ENCODE data around the gene NTM. TPM values are rescaled to one million over a fixed set of nuclear protein-coding genes. Genes with fewer than 3 reads are reported as not detected.

The NTM gene
- total RNA-seq, 1 experiment from 2014 or later: not detected

GRCh38 chr11:131760091-131761061 is 390.0 kb downstream of the NTM start:
- H3K4me2 ChIP-seq (ENCODE audit: low read length): no peak overlapping the region
- no peaks in the 10 kb centered on the region for H3K9me2 ChIP-seq (ENCODE audit: insufficient read depth)
- BruUV-seq (replicated peaks): no TSS peak
- H3K9ac ChIP-seq (ENCODE audit: low read length): no peak overlapping the region
- H3K9me3 ChIP-seq (ENCODE audit: control insufficient read depth in 1 of 2, insufficient read depth in 1 of 2, low read depth in 1 of 2, low read length in 2 of 2): peaks cover 3 to 8% of the 10 kb centered on the region in 2 experiments; a peak in 2 of 4 replicates
- H3K27me3 ChIP-seq (ENCODE audit: insufficient read depth, low read length): no peaks in the 10 kb centered on the region
- no peak overlapping the region for H2AFZ ChIP-seq (ENCODE audit: low read depth, low read length, poor library complexity, severe bottlenecking)
- no peak for DNase-seq (ENCODE audit: low read depth, low spot score)
- no peak overlapping the region for H3K27ac ChIP-seq (ENCODE audit: low read depth, low read length)
- ChIA-PET CTCF (no interaction called here), RAD21 (ENCODE audit: low non-redundant PET in 1 of 2, low total read pairs in 2 of 2, uncharacterized antibody in 2 of 2, unreplicated experiment in 2 of 2) (no interaction called here), POLR2A (no interaction called here)
- TF ChIP-seq SRF (IDR thresholded peaks at IDR 0.05; ENCODE audit: low read depth) (no peak), CBX3 (IDR thresholded peaks at IDR 0.05; ENCODE audit: low read depth) (no peak), RAD21 (IDR thresholded peaks at IDR 0.05; ENCODE audit: low read depth) (no peak), EGR1 (IDR thresholded peaks at IDR 0.05; ENCODE audit: low read depth) (no peak), ZNF274 (IDR thresholded peaks at IDR 0.05; ENCODE audit: low read depth, low read length) (no peak), ELF1 (IDR thresholded peaks at IDR 0.05; ENCODE audit: borderline replicate concordance, low read depth) (no peak), SIN3A (IDR thresholded peaks at IDR 0.05; ENCODE audit: low read depth) (no peak), POLR2AphosphoS5 (IDR thresholded peaks at IDR 0.05; ENCODE audit: low read depth, low read length) (no peak), FOSL1 (IDR thresholded peaks at IDR 0.05; ENCODE audit: low read depth) (no peak), TCF7L2 (IDR thresholded peaks at IDR 0.05; ENCODE audit: borderline replicate concordance, extremely low read depth, insufficient read depth, insufficient read length) (no peak), CTCF (IDR thresholded peaks at IDR 0.05 in 2 of 3, conservative IDR thresholded peaks at IDR 0.05 in 1 of 3; ENCODE audit: borderline replicate concordance in 1 of 3, insufficient read depth in 1 of 3, low read depth in 2 of 3, low read length in 2 of 3) (no peak), EZH2phosphoT487 (IDR thresholded peaks at IDR 0.05; ENCODE audit: borderline replicate concordance) (no peak), JUND (IDR thresholded peaks at IDR 0.05) (no peak), ZFX (IDR thresholded peaks at IDR 0.05) (no peak), REST (IDR thresholded peaks at IDR 0.05; ENCODE audit: low read depth) (no peak), ATF3 (IDR thresholded peaks at IDR 0.05) (no peak), MAX (IDR thresholded peaks at IDR 0.05) (no peak)
- intact Hi-C loops (cut with micrococcal nuclease): no loop called here
- no peaks in the 10 kb centered on the region for H3K79me2 ChIP-seq (ENCODE audit: insufficient read depth, low read length)
- no peak for ATAC-seq
- no peak overlapping the region for H3K4me3 ChIP-seq (replicated peaks in 1 of 2; ENCODE audit: low read depth in 1 of 2, low read length in 2 of 2)
- H3K4me1 ChIP-seq (ENCODE audit: control insufficient read depth in 1 of 2, insufficient read depth in 2 of 2, low read length in 2 of 2): no peaks in the 10 kb centered on the region
- H4K20me1 ChIP-seq (ENCODE audit: insufficient read depth): no peaks in the 10 kb centered on the region
- H3K36me3 ChIP-seq (ENCODE audit: control insufficient read depth in 1 of 2, insufficient read depth in 2 of 2, low read length in 2 of 2): no peaks in the 10 kb centered on the region

All from HCT116 (cell line).